ENCODE results near the gene PTCH2. TPM values are rescaled to one million over a fixed set of nuclear protein-coding genes. Genes with fewer than 3 reads are reported as not detected.

PTCH2 gene
- total RNA-seq, 1 experiment from 2014 or later: 1.1 TPM

GRCh38 chr1:44822981-44823451 lies 20.0 kb downstream of the PTCH2 start (continued):
- TF ChIP-seq AFF4 (CRISPR knock-in tag; IDR thresholded peaks at IDR 0.05; ENCODE audit: borderline replicate concordance) (no peak), ZNF671 (CRISPR knock-in tag; IDR thresholded peaks at IDR 0.05) (no peak), ATF3 (CRISPR knock-in tag; conservative IDR thresholded peaks at IDR 0.05) (no peak)

- H3K36me3 Mint-ChIP-seq: no peaks in the 10 kb centered on the region
- CTCF ChIA-PET: interaction anchor here (0.8 to 2.8 kb wide), 6 partner anchors 9 to 29 kb away, joined by 3 to 13 read pairs (median 6); partner anchors contain the start of gene PLK3
- no peak for TF ChIP-seq NR1H2 (CRISPR knock-in tag; IDR thresholded peaks at IDR 0.05)
- TF ChIP-seq PRDM15 (CRISPR knock-in tag; IDR thresholded peaks at IDR 0.05): no peak
- no peak for TF ChIP-seq ATF2 (CRISPR knock-in tag; IDR thresholded peaks at IDR 0.05; ENCODE audit: borderline replicate concordance, low read depth)
- TF ChIP-seq ATF1 (CRISPR knock-in tag; IDR thresholded peaks at IDR 0.05): no peak
- TF ChIP-seq CREB1 (CRISPR knock-in tag; IDR thresholded peaks at IDR 0.05): no peak
- no peak for TF ChIP-seq NFATC4 (CRISPR knock-in tag; IDR thresholded peaks at IDR 0.05)
- H3K27me3 Mint-ChIP-seq (ENCODE audit: low read depth): no peaks in the 10 kb centered on the region
- no peak overlapping the region for H3K4me3 Mint-ChIP-seq
- ATAC-seq (no peak), DNase-seq (ENCODE audit: low spot score) (no peak)
- H3K4me1 Mint-ChIP-seq: peaks cover 19% of the 10 kb centered on the region
- H3K27ac Mint-ChIP-seq: no peak overlapping the region
- POLR2A ChIA-PET: interaction anchor here (0.7 to 1.1 kb wide), 2 partner anchors 101 to 481 kb away, joined by 3 to 5 read pairs; no protein-coding TSS in a partner anchor
- H3K9me3 Mint-ChIP-seq: no peaks in the 10 kb centered on the region
Observed at GRCh38 chr1:44822131-44822701, 20.8 kb downstream of the PTCH2 start.

GRCh38 chr1:44821240-44821715 lies 21.8 kb downstream of the PTCH2 start:
- ChIA-PET POLR2A (interaction anchor here (2.7 to 3.2 kb wide), 2 partner anchors 12 to 28 kb away, joined by 9 to 16 read pairs; partner anchors contain the start of gene BTBD19), CTCF (interaction anchor here (0.5 to 2.8 kb wide), 7 partner anchors 10 to 52 kb away, joined by 3 to 13 read pairs (median 3); partner anchors contain the start of genes PLK3 and PTCH2)
- Mint-ChIP-seq H3K27ac (0 out of 2 replicates have a peak overlapping the region, but pooled peaks have one; percentile 42), H3K4me1 (peaks cover 18% of the 10 kb centered on the region), H3K27me3 (ENCODE audit: low read depth) (no peaks in the 10 kb centered on the region), H3K36me3 (no peaks in the 10 kb centered on the region), H3K9me3 (no peaks in the 10 kb centered on the region), H3K4me3 (peak overlapping the region; percentile 81)
- no peak for ATAC-seq
- DNase-seq (ENCODE audit: low spot score): no peak
- TF ChIP-seq CREB1 (CRISPR knock-in tag; IDR thresholded peaks at IDR 0.05) (no peak), ATF2 (CRISPR knock-in tag; IDR thresholded peaks at IDR 0.05; ENCODE audit: borderline replicate concordance, low read depth) (no peak), ZBTB21 (CRISPR knock-in tag; IDR thresholded peaks at IDR 0.05; ENCODE audit: borderline replicate concordance) (no peak), FOXP4 (CRISPR knock-in tag; IDR thresholded peaks at IDR 0.05) (no peak), NR3C1 (CRISPR knock-in tag; conservative IDR thresholded peaks at IDR 0.05; ENCODE audit: low read depth) (no peak), CBFB (CRISPR knock-in tag; IDR thresholded peaks at IDR 0.05; ENCODE audit: low read depth) (no peak), NFYB (CRISPR knock-in tag; conservative IDR thresholded peaks at IDR 0.05; ENCODE audit: low read depth) (no peak), TEAD1 (CRISPR knock-in tag; IDR thresholded peaks at IDR 0.05) (no peak), HMGXB4 (CRISPR knock-in tag; IDR thresholded peaks at IDR 0.05) (no peak)

Data from WTC11 (cell line).